Measurements from ENCODE around the gene PHLPP1.
"Not testable (repeated sequence)": the region's sequence is repeated elsewhere in the genome, so short reads cannot be mapped to it uniquely, and the experiment has no call there.

Gene PHLPP1

DNA sequence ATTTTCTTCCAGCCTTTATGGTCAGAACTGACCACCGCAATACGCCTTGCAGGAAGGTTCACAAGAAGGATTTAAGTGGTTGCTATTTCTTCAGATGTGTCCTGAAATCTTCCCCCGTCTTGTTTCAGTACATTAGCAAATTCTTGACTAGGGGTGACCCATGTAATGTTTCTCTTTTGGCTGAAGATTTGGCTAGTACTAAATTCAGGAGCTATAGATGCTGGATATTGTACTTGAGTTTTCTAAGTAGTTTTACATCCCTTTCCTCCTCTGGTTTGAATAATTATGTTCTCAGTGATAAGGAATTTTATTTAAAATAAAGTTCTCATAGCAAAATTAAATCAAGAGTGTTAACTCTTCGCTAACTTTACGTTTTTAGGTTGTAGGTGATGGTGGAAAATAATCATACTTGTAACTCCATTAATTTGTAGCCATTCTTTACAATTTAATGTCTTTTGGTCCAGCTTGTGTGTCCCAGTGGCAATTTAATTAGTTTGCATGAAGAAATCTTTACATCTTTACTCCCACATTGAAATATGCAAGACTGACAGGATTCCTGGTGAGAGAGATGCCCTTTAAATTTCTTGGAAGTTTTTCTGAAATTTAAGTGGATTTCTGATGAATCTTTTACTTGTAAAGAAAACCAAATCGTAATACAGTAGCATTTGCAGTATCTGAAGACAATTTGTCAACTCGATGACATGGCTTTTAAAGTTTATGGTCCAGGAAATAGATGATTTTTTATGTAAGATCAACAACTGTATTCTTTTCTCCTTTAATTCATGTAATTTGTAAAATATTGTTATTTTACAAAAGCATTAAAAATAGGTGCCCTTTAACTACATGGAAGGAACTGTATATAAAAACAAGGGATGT lies 2.8 kb downstream of the PHLPP1 start:
- DNase-seq (ENCODE audit: low read depth) = no peak

DNA sequence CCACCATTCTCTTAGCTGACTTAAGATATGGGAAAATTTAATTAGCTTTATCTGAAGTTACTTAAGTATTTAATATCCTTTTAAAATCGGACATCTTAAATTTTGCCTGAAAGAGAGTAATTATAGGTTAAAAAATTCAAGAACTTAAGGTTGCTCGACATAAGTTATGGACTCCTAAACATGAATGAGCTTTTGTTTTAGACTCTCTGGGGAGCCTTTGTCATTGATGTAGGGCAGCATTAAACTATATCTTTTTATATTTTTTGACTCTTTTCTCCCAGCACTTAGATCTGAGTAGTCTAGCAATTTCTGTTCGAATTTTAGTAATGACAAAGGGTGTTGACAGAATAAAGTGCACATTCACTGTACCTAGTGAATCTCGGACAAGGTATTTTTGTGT lies 4.7 kb downstream of the PHLPP1 start:
- DNase-seq (ENCODE audit: low read depth) = no peak

DNA sequence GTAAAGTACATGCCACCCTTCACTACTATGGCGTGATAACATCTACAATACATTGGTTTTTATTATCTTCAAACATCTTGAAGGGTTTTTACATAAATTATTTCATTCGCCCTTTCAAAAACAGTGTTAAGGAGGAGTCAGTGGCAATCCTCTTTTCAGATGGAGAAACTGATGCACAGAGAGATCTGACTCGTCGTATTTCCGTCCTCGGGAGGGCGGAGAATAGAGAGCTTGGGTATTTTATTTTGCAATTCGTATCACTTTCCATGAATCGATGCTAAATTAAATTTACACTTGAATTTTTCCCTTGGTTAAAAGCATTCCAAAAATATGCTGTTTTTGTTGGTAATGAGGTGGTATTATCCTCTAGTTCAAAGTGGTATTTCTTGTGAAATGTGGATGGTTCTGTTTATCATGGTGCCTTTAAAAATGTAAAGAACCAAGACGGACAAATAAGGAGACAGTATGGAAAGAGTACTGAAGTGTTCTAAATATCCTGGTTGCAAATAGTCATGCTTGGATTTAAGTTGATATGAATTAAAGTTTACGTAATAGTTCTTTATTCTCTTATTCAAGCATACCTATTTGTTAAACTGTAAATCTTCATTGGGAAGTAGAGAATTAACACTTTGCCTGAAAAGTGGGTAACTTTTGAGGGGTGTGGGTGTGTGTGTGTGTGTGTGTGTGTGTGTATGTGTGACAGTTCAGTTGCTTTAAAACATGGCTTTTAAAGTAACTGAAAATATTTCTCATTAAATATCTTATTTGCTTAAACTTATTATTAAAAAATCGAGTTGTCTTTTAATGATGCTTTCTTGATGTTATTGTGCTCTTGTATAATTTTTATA lies 5.6 kb downstream of the PHLPP1 start:
- no peak for DNase-seq (ENCODE audit: low read depth)

DNA sequence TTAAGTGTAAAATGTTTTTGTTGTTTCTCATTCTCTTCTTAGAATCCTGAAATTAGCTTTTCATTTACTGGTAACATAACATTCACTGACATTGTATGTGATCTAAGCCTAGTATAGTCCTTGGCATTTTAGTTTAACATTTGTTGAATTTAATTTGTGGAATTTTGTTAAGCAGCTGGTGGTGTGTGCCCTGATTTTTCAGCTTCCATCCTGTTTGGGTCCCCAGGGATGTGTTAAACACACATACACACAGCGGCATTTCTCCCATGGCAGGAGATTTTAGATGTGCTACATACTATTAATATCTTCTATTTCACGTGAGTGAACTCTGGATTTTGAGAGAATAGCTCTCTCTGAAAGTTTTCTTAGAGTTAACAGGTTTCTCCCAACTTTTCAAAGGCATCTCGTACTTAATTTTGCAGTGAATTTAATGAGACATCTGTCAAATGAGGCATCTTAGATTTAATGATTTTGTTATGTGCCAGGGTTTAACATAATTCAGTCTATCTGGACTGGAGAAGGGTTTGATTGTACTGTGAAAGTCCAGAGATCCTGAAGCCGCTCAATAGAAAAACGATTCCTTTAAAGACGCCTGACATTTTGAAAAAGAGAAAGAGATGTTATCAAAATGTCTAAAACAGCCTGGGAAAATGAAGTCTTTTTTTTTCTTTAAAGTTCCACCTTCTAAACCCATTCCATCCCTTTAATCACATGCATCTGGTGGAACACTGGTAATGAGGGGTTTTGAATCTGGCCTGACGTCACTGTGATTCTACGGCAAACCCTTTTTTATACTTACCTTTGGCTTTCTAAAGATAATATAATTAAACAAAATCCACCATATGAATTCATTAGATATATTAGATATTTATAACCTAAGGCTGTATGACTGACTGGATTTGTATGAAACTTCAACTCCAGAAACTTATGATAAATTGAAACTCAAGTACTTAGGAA lies 6.8 kb downstream of the PHLPP1 start:
- DNase-seq (ENCODE audit: low read depth) = no peak

DNA sequence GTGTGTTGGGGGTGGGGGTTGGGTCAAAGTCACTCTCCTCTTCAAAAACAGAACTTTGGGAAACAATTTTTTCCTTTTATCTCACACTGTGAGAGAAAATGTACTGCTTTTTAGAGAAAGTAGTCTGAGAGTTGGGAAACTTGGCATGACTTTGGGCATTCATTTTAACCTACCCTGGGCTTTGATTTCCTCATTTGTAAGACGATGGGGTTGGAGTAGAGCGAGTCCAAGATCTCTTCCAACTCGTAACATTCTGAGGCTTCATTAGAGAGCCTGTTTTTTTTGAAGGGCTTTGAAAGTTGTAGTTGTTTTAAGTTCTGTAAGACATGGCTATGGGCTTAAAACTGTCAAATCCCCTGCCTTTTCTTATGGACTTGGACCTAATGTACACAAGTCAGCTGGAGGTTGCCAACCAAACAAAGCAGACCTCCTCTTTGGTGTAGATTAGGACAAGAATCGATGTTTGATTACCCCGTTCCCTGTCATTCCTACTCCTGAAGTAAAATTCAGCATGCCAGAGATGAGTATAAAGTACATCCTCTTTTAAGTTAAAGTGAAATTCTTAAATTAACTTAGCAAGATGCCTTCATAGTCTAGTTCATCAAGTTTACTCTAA lies 8.4 kb downstream of the PHLPP1 start:
- no peak for DNase-seq (ENCODE audit: low read depth)

DNA sequence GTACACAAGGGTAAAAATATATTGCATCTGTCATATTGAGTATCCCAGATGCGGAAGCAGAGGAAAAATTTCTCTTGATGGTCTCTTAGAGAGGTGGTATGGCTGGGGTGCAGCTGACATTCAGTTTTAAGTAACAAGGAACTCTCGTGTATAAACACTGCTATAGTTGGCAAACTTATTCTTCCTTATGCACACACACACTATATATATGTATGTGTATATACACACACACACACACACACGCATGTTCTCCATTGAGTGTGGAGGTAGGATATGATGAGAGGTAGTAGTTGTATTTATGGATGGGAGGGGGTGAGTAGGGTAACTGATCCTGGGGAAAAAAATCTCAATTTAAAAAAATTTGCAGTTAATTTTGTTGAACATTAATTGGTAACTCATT lies 10.6 kb downstream of the PHLPP1 start:
- no peak for DNase-seq (ENCODE audit: low read depth)

- DNase-seq (ENCODE audit: low read depth) = no peak
Observed at GRCh38 chr18:62728254-62728653, 12.9 kb downstream of the PHLPP1 start.

DNA sequence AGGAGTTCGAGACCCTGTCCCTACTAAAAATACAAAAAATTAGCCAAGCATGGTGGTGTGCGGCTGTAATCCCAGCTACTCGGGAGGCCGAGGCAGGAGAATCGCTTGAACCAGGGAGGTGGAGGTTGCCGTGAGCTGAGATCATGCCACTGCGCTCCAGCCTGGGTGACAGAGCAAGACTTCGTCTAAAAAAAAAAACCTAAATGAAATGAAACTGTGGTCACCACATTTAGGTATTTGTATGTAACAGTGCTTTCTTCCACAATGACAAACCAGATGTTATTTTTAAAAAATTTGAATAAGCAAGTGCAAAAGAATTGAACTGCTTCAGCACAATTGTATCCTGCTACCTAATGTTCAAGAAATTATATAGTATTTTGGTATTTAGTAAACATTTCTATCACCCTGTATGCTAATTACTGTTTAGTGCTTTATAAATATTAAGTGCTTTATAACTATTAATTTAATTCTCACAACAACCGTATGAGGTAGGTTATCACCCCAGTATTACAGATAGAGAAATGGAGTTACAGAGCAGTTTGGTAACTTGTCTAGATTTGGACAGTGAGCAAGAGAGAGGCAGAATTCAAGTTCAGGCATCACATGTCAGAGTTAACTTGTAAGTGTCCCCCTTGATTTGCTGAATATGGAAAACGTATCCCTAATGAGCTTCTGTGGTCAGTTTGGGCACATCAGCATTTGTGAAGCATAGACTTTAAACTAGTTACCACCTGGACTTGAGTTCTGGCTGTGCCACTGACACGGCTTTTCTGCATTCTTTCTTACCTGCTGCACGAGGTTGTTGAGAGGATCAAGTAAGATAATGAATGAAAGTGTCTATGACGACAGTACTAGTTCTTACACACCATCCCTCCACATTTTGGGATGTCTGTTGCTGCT lies 14.4 kb downstream of the PHLPP1 start:
- DNase-seq (ENCODE audit: low read depth) = no peak

GRCh38 chr18:62730941-62731340 lies 15.6 kb downstream of the PHLPP1 start:
- DNase-seq (ENCODE audit: low read depth) = no peak

DNA sequence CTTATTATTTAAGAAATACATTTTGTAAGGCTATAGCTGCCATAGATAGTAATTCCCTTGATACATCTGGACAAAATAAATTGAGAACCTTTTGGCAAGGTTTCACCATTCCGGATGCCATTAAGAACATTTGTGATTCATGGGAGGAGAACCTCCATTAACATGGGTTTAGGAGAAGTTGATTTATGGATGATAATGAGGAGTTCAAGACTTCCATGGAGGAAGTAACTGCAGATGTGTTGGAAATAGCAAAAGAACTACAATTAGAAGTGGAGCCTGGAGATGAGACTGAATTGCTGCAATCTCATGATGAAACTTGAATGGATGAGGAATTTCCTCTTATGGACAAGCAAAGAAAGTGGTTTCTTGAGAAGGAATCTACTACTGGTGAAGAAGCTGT lies 17.3 kb downstream of the PHLPP1 start:
- no peak for DNase-seq (ENCODE audit: low read depth)

DNA sequence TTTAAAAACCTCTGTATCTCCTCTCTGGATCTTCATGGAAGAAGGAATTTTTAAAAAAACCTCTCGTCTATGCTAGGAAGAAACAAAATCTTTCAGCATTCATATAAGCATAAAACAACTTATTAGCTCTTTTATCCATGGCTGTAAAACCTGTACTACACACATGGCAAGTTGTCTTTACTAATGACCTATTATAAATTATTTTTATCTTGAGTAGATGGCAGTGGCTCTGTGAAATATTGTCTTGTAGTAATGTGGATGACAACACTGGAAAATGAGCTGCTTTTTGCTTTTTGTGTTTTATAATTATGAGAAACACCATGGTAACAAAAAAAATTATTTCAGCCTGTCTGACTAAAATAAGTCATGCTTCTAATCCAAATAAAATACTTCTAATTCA lies 18.9 kb downstream of the PHLPP1 start:
- no peak for DNase-seq (ENCODE audit: low read depth)

- DNase-seq (ENCODE audit: low read depth) = no peak
Observed at GRCh38 chr18:62735387-62735786, 20.0 kb downstream of the PHLPP1 start.

DNA sequence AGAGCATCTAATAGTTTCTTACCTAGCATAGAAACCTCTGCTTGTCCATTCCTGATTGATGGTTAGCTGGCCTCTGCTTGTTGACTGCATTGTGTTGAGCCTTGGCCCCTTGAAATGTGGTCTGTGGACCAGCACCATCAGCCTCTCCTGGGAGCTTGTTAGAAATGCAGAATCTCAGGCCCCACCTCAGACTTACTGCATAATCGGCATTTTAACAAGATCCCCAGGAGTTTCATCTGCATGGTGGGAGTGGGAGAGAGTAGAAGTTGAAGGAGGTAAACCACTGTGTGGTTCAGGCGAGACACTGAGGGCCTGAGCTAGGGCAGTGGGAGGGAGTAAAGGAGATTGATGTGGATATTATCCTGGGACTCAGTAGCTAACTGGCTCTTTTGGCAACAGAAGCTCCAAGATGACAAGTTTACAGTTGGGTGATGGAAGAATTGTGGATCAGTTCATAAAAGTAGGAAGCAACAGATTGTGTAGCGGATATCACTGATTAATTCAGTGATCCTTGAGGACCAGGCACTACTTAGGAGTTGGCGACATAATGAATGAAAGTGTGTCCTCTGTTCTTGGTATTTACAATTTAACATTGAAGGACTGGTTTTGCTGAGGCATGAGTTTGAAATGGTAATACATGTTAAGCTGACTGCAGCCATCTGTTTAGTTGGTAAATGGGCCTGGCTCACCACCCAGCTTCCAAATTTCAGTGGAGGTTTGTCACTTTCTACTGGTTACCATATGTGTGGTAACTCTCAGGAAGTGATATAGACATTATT lies 20.9 kb downstream of the PHLPP1 start:
- DNase-seq (ENCODE audit: low read depth) = no peak

DNA sequence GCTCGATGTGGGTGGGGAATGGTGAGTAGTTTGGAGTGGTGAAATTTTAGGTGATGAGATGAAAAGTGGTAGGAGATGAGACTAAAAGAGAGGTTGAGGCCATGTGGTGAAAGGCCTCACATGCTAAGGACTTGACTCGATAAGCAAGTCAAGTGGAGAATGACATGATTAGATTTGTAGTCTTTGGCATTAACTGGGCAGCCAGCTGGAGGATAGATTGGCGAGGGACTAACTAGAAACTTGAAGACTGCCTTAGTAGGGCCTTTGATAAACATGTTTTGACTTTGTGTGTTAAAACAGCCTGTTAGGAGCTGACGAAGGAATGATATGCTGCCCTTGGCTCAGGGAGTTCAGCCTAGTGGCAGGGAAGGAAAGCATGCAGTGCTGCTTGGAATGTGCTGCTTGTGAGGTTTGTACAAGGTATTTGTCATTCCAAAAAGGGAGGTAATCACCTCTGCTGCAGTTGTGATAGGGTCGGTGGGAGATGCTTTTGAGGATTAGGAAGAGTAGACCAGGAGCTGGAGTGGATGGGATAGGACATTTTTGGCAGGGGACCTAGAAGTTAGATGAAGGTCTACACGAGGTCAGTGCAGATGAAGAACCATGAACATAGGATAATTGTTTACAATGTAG lies 22.0 kb downstream of the PHLPP1 start:
- DNase-seq (ENCODE audit: low read depth) = no peak

DNA sequence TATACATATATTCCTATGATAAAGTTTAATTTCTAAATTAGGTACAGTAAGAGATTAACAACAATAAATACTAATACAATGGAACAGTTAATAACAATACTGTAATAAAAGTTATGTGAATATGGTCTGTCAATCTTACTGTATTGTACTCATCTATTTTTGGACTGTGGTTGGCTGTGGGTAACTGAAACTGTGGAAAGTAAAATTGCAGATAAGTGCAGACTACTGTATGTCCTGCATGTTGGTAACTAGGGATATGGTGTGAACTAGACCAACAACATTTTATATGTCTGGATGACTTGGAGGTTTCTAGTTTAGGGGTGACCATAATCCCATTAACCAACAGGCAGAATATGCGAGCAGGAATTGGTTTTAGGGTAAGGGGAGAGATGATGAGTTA lies 23.3 kb downstream of the PHLPP1 start:
- DNase-seq (ENCODE audit: low read depth) = no peak

GRCh38 chr18:62739911-62740310 lies 24.6 kb downstream of the PHLPP1 start:
- DNase-seq (ENCODE audit: low read depth) = no peak

- DNase-seq (ENCODE audit: low read depth) = not testable (repeated sequence)
Observed at GRCh38 chr18:62740650-62741049, 25.3 kb downstream of the PHLPP1 start.

DNA sequence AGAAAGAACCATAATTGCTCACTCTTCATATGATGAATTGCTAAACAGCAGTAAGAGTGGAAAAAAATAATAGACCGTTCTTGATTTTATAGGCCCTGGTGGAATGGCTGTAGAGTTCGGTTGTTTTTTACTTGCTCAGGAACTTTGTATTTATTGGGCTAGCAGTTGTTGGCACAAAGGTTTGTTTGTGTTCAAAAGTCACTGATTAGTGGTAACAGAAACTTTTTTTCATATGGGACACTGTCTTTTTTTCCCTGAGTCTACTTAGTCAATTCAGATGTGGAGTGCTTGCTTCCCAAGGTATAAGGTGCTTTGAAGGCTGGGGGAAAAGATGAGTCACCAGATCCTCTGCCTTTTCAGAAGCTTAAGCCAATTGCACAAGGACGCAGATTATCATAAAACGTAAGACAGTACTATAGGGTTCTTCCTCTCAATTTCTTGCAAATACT lies 25.8 kb downstream of the PHLPP1 start:
- no peak for DNase-seq (ENCODE audit: low read depth)

DNA sequence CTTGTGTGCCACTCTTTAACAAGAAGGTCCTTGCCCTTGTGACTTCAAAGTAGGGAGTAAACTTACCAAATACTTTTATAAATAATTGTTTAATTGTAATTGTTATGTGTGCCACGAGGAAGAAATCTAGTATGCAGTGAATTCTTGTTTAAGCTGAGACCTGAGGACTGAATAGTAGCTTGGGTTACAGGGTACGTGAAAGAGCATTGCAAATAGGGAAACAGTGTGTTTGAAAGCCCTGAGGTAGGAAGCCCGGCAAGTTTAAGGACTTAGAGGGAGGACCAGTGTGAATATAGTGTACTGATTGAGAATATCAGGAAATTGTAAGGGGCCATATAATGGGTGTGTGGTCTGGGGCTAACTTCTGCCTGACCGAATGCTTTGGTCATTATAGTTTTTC lies 26.2 kb downstream of the PHLPP1 start:
- DNase-seq (ENCODE audit: low read depth) = no peak

Measured in CMK (cell line).